ENCODE data around the gene GMCL1.
"Not testable (repeated sequence)": the region's sequence is repeated elsewhere in the genome, so short reads cannot be mapped to it uniquely, and the experiment has no call there.

The GMCL1 gene

DNA sequence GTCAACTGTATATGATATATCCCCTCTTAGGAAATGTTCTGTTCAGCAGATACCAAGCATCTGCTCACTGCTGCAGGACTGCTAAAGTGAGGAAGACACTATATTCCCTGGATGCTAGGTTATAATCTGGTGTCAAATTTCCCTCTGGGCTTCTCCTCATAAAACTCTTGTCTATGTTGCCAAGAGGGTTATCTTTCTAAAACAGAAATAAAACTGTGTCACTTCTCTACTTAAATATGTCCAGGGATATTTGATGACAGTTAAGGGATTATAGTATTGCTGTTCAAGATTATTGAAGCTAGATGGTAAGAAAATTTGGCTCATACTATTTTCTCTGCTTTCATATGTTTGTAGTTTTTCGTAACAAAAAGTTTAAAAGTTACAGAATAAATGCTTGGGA is 33.8 kb downstream of the GMCL1 start:
- no peak for DNase-seq

DNA sequence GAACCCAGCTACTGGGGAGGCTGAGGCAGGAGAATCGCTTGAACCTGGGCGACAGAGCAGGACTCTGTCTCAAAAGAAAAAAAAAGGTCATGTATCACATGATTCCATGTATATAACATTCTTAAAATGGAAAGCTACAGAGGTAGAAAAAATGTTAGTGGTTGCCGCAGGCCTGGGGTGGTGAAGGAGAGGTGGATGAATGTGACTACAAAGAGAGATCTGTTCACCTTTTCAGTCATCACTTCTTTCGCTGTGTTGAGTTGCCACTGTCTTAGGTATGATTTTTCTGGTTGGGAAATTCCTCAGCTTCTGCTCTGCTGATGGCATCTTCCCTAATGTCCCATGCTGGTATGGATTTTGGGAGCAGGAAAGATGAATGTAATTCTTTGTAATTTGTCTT is 59.0 kb downstream of the GMCL1 start:
- DNase-seq = no peak

DNA sequence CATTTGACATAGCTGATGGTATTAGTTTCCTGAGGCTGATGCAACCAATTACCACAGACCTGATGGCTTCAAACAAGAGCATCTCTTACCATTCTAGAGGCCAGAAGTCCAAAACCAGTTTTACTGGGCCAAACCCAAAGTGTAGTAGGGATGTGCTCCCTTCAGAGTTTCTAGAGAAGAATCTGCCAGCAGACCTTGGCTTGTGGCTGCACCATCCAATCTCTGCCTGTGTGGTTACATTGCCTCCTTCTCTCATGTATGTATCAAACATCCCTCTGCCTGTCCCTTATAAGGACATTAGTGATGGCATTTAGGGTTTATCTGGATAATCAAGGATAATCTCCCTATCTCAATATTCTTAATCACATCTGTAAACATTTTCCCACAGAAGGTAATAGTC is 59.8 kb downstream of the GMCL1 start:
- DNase-seq = no peak

DNA sequence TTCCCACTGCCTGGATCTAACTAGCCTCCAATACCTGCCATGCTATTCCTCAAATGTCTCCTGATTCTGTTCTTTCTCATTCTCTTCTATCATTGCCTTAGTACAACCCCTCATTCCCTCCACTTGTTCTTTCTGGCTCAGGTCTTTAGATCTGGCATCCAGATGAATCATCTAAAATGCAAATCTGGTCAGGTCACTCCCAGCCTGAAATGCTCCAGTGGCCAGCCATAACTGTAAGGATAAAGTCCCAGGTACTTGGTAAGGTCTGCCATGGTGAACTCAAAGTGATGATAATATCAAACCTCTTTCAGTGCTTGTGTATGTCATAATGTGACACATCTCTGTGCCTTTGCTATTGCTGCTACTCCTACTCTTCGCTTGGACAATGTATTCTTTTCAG is 61.4 kb downstream of the GMCL1 start:
- no peak for DNase-seq

DNA sequence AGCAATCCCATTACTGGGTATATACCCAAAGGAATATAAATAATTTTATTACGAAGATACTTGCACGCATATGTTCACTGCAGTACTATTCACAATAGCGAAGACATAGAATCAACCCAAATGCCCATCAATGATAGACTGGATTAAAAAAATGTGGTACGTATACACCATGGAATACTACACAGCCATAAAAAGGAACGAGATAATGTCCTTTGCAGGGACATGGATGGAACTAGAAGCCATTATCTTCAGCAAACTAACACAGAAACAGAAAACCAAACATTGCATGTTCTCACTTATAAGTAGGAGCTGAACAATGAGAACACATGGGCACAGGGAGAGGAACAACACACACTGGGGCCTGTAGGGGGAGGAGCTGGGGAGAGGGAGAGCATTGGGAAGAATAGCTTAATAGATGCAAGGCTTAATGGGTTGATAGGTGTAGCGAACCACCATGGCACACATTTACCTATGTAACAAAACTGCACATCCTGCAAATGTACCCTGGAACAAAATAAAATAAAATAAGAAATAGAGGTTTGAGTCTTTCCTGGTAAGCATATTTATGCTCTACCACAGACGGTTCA is 63.5 kb downstream of the GMCL1 start:
- DNase-seq = peak; percentile 48

DNA sequence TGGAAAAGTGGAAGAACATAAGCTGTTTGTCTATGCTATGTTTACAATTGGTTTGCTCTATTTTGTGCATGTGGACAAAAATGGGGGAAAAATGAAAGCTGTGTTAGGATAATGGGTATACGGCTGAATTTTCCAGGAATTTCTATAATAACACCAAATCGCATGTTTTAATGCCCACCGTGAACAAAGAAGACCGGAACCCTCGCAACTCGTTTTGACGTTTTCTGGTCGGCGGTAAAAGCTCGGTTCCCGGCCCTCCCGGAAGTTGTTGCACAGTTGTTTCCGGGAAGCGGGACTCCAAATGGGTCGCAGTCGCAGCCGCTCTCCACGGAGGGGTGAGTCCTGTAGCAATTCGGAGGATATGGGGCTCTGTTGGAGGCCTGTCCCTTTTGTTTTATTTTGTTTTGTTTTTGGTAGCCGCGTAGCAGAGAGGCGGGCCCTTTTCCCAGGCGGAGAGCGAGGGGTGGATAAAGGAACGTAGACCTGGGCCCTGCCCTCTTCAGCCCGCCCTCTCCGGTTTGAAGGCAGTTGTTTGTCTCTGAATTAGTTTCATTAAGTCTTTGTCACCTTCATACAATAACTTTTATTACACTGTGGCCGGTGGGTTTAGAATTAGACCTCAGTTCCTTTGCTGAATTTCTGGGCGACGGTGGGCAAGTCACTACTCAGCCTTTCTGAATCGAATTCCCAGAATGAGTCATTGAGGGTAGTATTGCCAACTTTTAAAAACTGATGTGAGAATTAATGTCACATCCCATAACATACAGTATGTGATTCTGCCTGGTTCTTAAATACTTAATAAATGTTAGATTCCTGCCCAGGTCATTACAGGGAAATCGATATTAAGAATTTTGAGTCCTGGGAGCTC is 64.5 kb downstream of the GMCL1 start, which contains the start of gene SNRNP27:
TSS of gene SNRNP27 (plus strand) at position 273 of the 868 bp plus-strand sequence. CDS start at position 302, 29 bp downstream.
- DNase-seq = peak; percentile 94

DNA sequence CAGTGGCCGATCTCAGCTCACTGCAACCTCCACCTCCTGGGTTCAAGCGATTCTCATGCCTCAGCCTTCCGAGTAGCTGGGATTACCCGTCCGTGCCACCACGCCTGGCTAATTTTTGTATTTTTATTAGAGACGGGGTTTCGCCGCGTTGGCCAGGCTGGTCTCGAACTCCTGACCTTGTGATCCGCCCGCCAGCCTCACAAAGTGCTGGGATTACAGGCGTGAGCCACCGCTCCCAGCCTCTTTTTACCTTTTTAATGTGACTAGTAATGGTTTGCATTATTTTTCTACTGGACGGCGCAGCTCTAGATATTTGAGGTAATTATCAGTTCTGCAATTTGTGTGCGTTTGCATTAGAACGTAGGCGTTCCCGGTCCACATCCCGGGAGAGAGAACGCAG is 65.3 kb downstream of the GMCL1 start:
- DNase-seq = not testable (repeated sequence)

DNA sequence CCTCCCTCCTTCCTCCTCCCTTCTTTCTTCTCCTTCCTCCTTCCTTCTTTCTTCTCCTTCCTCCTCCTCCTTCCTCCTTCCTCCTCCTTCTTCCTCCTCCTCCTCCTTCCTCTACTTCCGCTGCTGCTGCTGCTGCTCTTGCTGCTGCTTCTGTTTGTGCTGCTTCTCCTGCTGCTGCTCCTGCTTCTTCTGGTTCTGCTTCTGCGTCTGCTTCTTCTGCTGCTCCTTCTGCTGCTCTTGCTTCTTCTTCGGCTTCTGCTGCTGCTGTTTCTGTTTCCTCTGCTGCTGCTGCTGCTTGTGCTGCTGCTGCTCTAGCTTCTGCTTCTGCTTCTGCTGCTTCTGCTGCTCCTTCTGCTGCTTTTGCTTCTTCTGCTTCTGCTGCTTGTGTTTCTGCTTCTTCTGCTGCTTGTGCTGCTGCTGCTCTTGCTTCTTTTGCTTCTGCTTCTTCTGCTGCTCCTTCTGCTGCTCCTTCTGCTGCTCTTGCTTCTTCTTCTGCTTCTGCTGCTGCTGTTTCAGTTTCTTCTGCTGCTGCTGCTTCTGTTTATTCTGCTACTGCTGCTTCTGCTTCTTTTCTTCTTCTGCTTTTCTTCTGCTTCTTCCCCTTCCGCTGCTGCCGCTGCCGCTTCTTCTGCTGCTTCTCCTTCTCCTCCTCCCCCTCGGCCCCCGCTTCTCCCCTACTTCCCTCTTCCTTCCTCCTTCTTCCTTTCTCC is 72.9 kb downstream of the GMCL1 start:
- DNase-seq = peak; percentile 60

DNA sequence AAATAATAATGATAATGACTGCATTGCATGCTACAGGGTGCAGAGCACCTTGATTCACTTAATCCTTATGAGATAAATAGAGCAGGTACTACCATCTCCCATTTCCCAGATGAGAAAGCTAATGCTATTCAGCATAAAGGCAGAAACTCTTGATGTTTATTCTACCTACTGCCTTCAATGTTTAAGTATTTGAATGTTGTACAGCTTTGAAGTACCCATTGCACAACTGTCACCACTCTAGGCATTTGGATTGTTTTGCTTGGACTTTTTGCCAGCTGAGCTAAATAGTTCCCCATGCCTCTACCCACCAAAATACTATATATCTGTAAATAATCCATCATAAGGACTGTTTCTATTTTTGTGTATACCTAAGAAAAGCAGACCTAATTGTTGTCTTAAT is 77.8 kb downstream of the GMCL1 start:
- no peak for DNase-seq

DNA sequence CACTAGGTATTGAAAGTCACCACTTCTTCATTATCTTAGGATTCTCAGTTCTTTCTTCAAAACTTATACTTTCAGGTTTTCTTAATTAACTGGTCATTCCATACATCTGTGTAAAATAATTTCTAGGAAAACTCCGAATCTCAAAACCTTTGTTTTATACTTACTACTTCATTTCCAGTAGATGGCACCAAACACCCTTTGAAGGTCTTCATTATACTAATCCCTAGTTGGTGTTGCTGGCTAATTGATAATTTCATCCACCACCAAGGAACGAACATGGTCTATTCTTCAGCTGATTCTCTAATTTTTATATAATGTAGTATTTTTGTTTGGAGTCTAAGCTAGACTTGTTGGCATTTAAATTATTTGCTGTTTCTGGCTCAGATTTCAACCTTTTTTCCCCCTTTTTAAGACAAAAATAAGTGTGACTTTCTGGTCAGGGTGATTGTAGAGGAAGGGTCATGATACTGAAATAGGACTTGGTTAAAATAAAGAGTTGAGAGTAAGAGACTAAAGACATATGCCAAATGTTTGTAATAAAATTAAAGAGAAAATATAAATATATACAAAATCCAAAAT is 82.6 kb downstream of the GMCL1 start:
- peak; percentile 88 for DNase-seq

DNA sequence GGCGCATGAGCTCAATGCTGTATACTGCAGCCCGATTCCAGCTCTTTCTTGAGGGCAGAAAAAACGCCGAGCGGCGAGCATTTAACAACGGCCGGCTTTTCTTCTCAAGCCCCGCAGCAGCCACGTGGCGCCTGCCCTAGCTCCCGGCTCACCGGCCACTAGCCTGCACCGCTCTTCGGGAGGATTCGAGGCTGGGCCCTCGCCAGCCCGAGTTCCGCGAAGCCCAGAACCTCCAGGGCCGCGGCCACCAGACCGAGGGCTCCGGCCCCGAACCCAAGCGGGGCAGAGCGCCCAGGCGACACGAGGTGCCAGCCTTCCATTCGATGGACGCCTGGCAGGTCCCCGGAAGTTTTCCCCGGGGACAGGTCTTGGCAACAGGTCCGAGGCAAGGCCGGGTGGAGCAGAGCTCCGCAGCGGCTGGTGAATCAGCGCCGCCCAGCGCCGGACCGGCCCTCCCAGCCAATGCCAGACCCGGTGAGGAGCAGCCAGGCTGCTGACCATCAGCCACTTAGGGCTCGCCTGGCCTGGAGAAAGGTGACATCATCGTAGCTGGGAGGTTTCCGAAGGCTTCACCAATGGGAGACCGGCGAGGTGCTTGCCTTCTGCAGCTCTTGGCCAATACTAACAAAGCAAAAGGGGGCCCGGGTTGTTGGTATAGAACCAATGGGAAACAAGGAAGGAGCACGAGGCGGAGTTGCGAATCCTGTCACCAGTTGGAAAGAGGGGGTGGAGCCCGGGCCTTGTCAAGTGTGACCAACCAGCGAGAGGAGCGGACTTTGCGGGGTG is 84.9 kb downstream of the GMCL1 start:
- DNase-seq = peak; percentile 100

DNA sequence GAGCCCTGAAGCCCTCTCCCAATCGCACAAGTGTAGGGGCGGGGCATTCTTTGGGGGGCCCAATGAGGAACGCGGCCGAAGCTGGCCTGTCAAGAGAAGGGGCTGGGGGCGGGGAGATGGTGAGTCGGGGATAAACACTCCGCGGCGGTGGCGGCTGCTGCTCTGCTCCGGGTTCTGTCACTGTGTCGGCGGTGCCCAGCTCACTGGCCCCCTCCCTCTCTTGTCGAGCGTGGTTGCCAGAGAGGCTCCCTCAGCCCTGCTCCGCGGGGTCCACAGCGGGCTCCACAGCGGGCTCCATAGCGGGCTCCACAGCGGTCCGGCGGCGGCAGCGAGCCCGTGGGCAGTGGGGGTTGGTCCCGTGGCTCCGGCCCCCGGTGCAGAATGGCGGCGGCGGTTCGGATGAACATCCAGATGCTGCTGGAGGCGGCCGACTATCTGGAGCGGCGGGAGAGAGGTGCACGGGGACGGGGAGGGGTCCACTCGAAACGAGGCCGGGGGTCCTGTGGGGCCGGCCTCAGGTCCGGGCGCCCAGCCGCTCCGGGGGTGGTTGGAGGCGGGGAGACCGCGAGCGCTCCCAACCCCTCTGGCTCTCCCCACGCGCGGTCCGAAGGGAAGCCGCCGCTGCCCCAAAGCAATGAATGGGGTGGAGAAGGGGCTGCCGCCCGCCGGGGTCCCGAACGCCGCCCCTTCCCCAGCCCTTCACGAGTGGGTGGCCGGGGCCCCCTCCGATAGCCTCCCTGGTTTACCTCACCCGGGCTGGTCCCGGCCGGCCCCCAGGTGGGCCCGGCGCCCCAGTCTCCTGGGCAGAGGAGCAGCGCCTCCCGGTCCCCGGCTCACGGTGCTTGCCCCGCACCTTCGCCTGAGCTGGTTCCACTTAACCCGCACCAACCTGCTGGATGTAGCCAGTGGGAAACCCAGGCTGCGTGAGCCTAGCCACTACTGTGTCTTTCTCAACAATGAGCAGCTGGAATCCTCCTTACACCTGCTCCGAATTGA is 85.8 kb downstream of the GMCL1 start, which contains the start of gene MXD1:
TSS of gene MXD1 (plus strand) at position 160 of the 996 bp plus-strand sequence. CDS start at position 382, 222 bp downstream.
- peak; percentile 50 for DNase-seq

DNA sequence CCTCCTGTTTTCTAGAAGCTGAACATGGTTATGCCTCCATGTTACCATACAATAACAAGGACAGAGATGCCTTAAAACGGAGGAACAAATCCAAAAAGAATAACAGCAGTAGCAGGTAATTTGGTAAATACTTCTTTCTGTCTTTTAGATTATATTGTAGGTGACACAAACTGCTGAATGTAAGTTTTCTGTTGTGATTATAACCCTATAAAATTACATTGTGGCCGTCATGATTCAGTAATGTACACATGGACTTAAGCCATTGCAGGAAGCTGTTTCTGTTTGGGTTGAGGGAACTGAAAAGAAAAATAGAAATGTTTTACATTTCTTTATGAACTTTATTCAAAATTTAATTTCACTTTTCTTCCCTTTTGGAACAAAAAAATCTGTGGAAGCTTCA is 86.6 kb downstream of the GMCL1 start:
- peak; percentile 41 for DNase-seq

DNA sequence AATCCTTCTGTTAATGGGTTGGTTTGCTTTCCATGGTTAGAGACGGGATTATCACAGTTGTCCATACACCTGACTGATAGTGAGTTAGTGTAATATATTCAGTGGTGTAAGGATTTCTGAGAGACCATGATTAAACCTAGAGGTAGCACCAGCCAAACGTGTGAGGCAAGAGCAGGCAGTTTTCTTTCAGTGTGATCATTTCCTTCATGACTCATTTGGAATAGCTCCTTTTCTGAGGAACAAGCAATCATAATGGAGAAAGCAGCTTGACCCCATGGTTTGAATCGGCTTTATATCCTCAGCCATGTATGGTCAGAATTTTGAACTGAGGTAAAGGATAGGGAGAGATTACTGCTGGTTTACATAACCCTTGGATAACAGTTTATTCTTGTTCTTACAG is 88.4 kb downstream of the GMCL1 start:
- peak; percentile 38 for DNase-seq

DNA sequence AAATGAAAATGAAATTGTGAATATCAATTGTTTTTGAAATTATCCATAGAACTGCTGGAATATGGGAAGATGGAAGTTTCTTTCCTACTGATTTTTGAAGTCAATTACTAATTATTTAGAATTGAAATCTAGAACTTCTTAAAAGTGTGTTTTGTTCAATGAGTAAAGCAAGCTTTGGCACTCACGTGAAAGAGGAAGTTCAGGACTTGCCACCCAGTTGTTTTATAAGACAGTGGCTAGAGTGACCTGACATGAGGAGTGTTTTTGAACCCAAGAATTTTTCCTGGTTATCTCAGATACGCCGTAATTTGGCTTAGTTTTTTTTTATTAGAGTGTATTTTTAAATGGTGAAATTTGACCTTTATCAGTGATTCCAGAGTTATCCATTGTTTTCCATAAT is 88.9 kb downstream of the GMCL1 start:
- DNase-seq = peak; percentile 67

DNA sequence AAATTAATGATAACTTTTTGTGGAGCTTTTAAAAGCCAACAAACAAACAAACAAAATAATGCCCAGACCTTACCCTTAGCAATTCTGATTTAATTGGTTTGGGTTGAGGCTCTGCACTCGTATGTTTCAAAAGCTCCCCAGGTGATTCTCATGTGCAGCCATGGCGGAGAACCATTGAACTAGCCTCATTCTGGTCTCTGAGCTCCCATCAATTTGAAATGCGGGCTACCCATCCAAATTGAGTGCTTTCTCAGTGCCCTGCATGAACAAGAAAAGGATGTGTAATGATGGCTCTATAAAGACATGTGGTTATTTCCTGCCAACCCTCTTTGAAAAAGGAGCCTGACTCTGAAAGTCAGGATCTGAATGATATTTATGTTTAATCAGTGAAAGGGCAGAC is 93.7 kb downstream of the GMCL1 start:
- DNase-seq = no peak

DNA sequence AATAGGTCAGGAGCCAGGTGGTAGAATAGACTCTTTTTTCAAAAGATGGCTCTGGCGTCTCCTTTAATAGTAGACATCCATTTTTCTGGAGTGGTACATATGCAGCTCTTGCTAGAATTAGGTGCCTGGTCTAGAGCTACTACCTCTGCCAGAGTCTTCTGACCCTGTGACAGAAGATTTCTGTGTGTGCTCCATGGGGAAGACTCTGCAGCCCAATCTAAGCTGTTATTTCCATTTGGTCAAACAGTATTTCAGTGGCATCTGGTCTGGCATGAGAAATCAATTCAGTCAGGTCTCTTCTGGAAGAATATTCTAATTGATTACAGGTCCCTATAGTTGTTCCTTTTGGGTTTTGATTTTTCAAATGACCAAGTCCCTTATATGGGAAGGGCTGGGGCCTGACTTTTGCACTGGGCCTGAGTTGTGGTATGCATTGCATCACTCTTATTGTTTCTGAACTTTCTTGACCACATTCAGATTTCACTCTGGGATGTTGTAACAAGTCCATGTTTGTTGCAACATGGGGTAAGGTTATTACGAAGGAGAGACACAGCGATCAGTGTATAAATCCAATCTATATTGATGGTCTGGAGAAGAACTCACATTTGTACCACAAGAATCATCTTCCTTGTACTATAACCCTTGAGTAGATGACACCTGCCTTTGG is 97.5 kb downstream of the GMCL1 start:
- DNase-seq = peak; percentile 74

Measured in hematopoietic multipotent progenitor cell treated with erythropoietin and hydrocortisone succinate and interleukin-3 and kit ligand, for 6 days (in vitro differentiated cells).